ENCODE results near the gene IL1B. TPM values are rescaled to one million over a fixed set of nuclear protein-coding genes. Genes with fewer than 3 reads are reported as not detected.

The IL1B gene
- total and polyA plus RNA-seq, 2 donors (not counting 3 experiments of a cell fraction or from before 2014, with no cell fraction given): 0.25 TPM; not detected in 1

DNA sequence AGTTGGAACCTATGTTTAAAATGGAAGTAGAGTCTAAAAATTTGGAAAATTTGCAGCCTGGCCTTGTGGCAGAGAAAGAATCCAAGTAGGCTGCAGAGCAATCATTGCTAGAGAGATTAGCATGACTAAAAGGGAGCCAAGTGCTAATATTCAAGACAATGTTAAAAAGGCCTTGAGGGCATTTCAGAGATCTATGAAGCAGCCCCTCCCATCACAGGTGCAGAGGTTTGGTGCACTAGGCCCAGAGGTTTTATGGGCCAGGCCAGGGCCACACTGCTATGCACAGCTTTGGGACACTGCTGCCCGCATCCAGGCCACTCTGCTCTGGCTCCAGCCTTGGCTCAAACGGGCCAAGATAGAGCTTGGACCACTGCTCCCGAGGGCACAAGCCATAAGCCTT, 45.6 kb downstream of the IL1B start:
- no peak overlapping the region for H3K27ac ChIP-seq (ENCODE audit: insufficient read depth, low read depth, low read length)
- no peaks in the 10 kb centered on the region for H3K27me3 ChIP-seq (ENCODE audit: control insufficient read depth in 2 of 2, insufficient read depth in 2 of 2, low read length in 2 of 2)
- ChIA-PET CTCF (interaction anchor here (1.3 kb wide), 1 partner anchor 94 kb away, joined by 3 read pairs; no protein-coding TSS in a partner anchor), POLR2A (no interaction called here)
- H3K36me3 ChIP-seq (ENCODE audit: control insufficient read depth in 2 of 2, extremely low read depth in 1 of 2, insufficient read depth in 2 of 2, low read length in 2 of 2): no peaks in the 10 kb centered on the region
- no peak overlapping the region for H3K4me3 ChIP-seq (replicated peaks in 1 of 3; ENCODE audit: insufficient read depth in 1 of 3, low read depth in 1 of 3, low read length in 3 of 3)
- no peaks in the 10 kb centered on the region for H3K9me1 ChIP-seq (replicated peaks; ENCODE audit: control insufficient read depth, extremely low read depth, insufficient read depth, low read length)
- H3K4me1 ChIP-seq (ENCODE audit: control insufficient read depth, extremely low read depth, insufficient read depth, low read length): peaks cover 36% of the 10 kb centered on the region
- DNase-seq (ENCODE audit: low read depth, low spot score): no peak
- no peak for FAIRE-seq
- no peak overlapping the region for H3K9ac ChIP-seq (replicated peaks; ENCODE audit: extremely low read depth, insufficient read depth, low read length)
- no peaks in the 10 kb centered on the region for H3K79me2 ChIP-seq (ENCODE audit: control insufficient read depth, insufficient read depth, low read length)
- BruUV-seq (replicated peaks): no TSS peak
- dilution Hi-C loops (cut with MboI; ENCODE audit: extremely low pct_ligation_motif_present, low sequenced_read_pairs) (no loop called here), intact Hi-C loops (cut with micrococcal nuclease) (no loop called here)
- H3K9me3 ChIP-seq (replicated peaks; ENCODE audit: control insufficient read depth, insufficient read depth, low read length): no peaks in the 10 kb centered on the region
- TF ChIP-seq MAX (IDR thresholded peaks at IDR 0.05; ENCODE audit: insufficient read depth, insufficient read length) (no peak), GATA2 (IDR thresholded peaks at IDR 0.05; ENCODE audit: insufficient read depth, insufficient read length, low read depth, low read length) (no peak)
- H4K20me1 ChIP-seq (replicated peaks; ENCODE audit: control insufficient read depth, extremely low read depth, insufficient read depth, low read length): no peaks in the 10 kb centered on the region
- no peak overlapping the region for H3K4me2 ChIP-seq (ENCODE audit: insufficient read depth, low read length)
- H2AFZ ChIP-seq (ENCODE audit: low read depth, low read length): no peak overlapping the region

- dilution Hi-C loops (cut with MboI; ENCODE audit: extremely low pct_ligation_motif_present, low sequenced_read_pairs): no loop called here
- FAIRE-seq: no peak
Observed at GRCh38 chr2:112790305-112790704, 46.3 kb downstream of the IL1B start.

More at GRCh38 chr2:112790305-112790704, 46.3 kb downstream of the IL1B start:
- H3K9me1 ChIP-seq (replicated peaks; ENCODE audit: control insufficient read depth, extremely low read depth, insufficient read depth, low read length): no peaks in the 10 kb centered on the region
- no peaks in the 10 kb centered on the region for H3K27me3 ChIP-seq (ENCODE audit: control insufficient read depth in 2 of 2, insufficient read depth in 2 of 2, low read length in 2 of 2)
- no peak overlapping the region for H3K4me3 ChIP-seq (replicated peaks in 1 of 3; ENCODE audit: insufficient read depth in 1 of 3, low read depth in 1 of 3, low read length in 3 of 3)
- H3K36me3 ChIP-seq (ENCODE audit: control insufficient read depth in 2 of 2, extremely low read depth in 1 of 2, insufficient read depth in 2 of 2, low read length in 2 of 2): no peaks in the 10 kb centered on the region
- no peak for DNase-seq (ENCODE audit: low read depth, low spot score)
- intact Hi-C loops (cut with micrococcal nuclease): no loop called here
- no peak overlapping the region for H3K4me2 ChIP-seq (ENCODE audit: insufficient read depth, low read length)
- no peaks in the 10 kb centered on the region for H3K9me3 ChIP-seq (replicated peaks; ENCODE audit: control insufficient read depth, insufficient read depth, low read length)
- no TSS peak for BruUV-seq (replicated peaks)
- TF ChIP-seq GATA2 (IDR thresholded peaks at IDR 0.05; ENCODE audit: insufficient read depth, insufficient read length, low read depth, low read length): no peak
- TF ChIP-seq MYC (IDR thresholded peaks at IDR 0.05; ENCODE audit: low read depth, low read length): no peak
- no peak for TF ChIP-seq CTCF (IDR thresholded peaks at IDR 0.05; ENCODE audit: extremely low read depth in 1 of 2, insufficient read depth in 1 of 2, low read depth in 1 of 2, low read length in 2 of 2)
- TF ChIP-seq MAX (IDR thresholded peaks at IDR 0.05; ENCODE audit: insufficient read depth, insufficient read length): no peak
- no peak for TF ChIP-seq POLR2AphosphoS5 (IDR thresholded peaks at IDR 0.05; ENCODE audit: insufficient read depth, low read depth, low read length)
- no peak for TF ChIP-seq FOS (IDR thresholded peaks at IDR 0.05; ENCODE audit: borderline replicate concordance, insufficient read depth, low read length)
- no peak for TF ChIP-seq POLR2A (IDR thresholded peaks at IDR 0.05; ENCODE audit: low read depth, low read length)
- TF ChIP-seq EZH2 (IDR thresholded peaks at IDR 0.05; ENCODE audit: borderline replicate concordance, low read depth, low read length, severe bottlenecking): no peak
- no peak for TF ChIP-seq JUN (IDR thresholded peaks at IDR 0.05; ENCODE audit: borderline replicate concordance, insufficient read depth, insufficient read length, low read depth)
- no peak overlapping the region for H3K9ac ChIP-seq (replicated peaks; ENCODE audit: extremely low read depth, insufficient read depth, low read length)
- CTCF ChIA-PET: interaction anchor here (1.3 kb wide), 1 partner anchor 95 kb away, joined by 3 read pairs; no protein-coding TSS in a partner anchor
- no peaks in the 10 kb centered on the region for H3K79me2 ChIP-seq (ENCODE audit: control insufficient read depth, insufficient read depth, low read length)
- no peak overlapping the region for H2AFZ ChIP-seq (ENCODE audit: low read depth, low read length)
- POLR2A ChIA-PET: no interaction called here
- H3K4me1 ChIP-seq (ENCODE audit: control insufficient read depth, extremely low read depth, insufficient read depth, low read length): peaks cover 36% of the 10 kb centered on the region
- H3K27ac ChIP-seq (ENCODE audit: insufficient read depth, low read depth, low read length): no peak overlapping the region
- no peaks in the 10 kb centered on the region for H4K20me1 ChIP-seq (replicated peaks; ENCODE audit: control insufficient read depth, extremely low read depth, insufficient read depth, low read length)
